ENCODE measurements around the gene GPD2. TPM values are rescaled to one million over a fixed set of nuclear protein-coding genes. Genes with fewer than 3 reads are reported as not detected.

GPD2 gene
- total and polyA plus RNA-seq, 2 of the 8 experiments (the other 6 are each of a cell fraction or from before 2014, with no cell fraction given), result 8.4 to 43.1 TPM

- no peak for TF ChIP-seq RNF2 (IDR thresholded peaks at IDR 0.05; ENCODE audit: borderline replicate concordance, low read depth, low read length, missing control alignments, poor library complexity, severe bottlenecking)
- no peak for TF ChIP-seq BACH1 (IDR thresholded peaks at IDR 0.05; ENCODE audit: low read length)
Measured at GRCh38 chr2:156512451-156512850, 76.3 kb downstream of the GPD2 start (continued).

Measured in H1 (cell line).